Posterior vena cava (tissue), 2 donors: ENCODE measurements around the gene SNX9. TPM values are rescaled to one million over a fixed set of nuclear protein-coding genes. Genes with fewer than 3 reads are reported as not detected.

Source experiments
- DNase-seq: peaks from one replicate; pipeline ENCODE4 v3.0.0-alpha.2; 2020; ENCODE audit warnings: low spot score
- intact Hi-C, 2 donors: fragments of 100-400 bp; cut with DNase I; formaldehyde crosslinking; loops; one replicate each; pipeline versions ENCODE4 v1.14.1 to v1.14.2; 2022 to 2023
- total RNA-seq, 2 donors: library from RNA; stranded (reverse); fragmentation: NEBNext Ultra II Directional; extraction: Animal tissue kit (Norgen Biotek cat#: 25700); gene quantifications; one replicate each; pipeline ENCODE4 v1.2.1, GENCODE V29; 2021
- donor health status: DM: yes; HTN: yes; CAD: no.
- donor health status: DM: yes; HTN: yes; CAD: no.

SNX9 gene
- total RNA-seq, 2 donors from 2014 or later, result 82.2 to 103 TPM

DNA sequence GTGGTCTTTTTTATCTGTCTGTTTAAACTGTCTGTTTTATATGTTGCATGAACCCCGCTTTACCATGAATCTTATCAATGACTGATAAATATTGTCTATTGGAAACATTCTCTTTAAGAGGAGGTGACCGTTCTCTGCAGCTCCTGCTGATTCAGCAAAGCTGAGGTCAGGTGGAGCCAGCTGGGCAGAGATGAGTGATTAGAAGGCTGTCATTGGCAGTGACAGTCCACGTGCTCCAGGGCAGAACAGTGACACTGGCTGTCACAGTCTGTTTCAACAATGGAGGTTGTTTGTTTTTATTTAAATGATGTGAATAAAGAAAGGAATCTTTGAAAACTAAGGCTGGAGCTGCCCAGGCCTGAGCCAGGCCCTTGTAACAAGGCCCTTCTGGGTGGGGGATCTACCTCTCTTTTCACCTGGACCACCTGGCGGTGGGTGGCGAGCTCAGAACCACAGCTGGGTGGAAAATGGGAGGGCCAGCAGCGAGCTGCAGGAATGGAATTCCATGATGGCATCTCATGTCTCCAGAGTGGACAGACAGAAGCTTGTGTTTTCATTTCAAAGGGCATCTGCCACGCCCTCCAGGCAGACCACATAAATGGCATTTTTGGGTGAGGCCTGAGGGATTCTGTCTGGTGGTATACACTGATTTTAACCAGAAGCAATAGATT, 171.2 kb downstream of the SNX9 start:
- intact Hi-C loops, result no loop called here
- peak; percentile 64 for DNase-seq

Other genes starting within 250 kb of the SNX9 start
- 10 to 100 TPM; 19.6 to 30.4 TPM for gene SYNJ2, start 158.6 kb downstream of the SNX9 start, total RNA-seq